Measurements from ENCODE around the gene SLC37A1.
"Not testable (repeated sequence)": the region's sequence is repeated elsewhere in the genome, so short reads cannot be mapped to it uniquely, and the experiment has no call there.

Gene SLC37A1

DNA sequence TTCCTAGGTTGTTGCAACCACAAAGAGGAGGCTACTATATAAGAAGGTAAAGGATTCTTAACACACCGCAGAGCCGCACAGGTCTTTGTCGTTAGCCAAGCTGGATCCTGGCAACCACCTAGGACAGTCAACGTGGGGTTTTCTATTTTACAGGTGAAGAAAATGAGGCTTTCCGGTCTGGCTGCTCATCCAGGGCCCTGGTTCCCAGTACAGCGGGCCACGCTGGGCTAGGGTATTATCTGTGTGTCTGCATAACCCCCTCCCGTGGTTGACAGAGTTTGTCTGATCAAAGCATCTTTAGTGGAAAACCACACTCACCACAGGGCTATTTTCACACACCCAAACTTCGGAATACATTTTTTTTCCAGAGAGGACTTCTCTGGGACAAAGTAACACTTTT, 100.7 kb downstream of the SLC37A1 start:
- H2AFZ ChIP-seq: no peak overlapping the region
- no peak overlapping the region for H3K4me3 ChIP-seq (ENCODE audit: low read depth, low read length)
- no peaks in the 10 kb centered on the region for H3K36me3 ChIP-seq (ENCODE audit: control insufficient read depth, insufficient read depth, low read length)
- H3K79me2 ChIP-seq: no peaks in the 10 kb centered on the region
- H3K4me2 ChIP-seq (ENCODE audit: low read length): no peak overlapping the region
- H3K4me1 ChIP-seq: no peaks in the 10 kb centered on the region
- H3K27me3 ChIP-seq (ENCODE audit: control insufficient read depth, insufficient read depth, low read length): no peaks in the 10 kb centered on the region
- TF ChIP-seq, protein P1, sequence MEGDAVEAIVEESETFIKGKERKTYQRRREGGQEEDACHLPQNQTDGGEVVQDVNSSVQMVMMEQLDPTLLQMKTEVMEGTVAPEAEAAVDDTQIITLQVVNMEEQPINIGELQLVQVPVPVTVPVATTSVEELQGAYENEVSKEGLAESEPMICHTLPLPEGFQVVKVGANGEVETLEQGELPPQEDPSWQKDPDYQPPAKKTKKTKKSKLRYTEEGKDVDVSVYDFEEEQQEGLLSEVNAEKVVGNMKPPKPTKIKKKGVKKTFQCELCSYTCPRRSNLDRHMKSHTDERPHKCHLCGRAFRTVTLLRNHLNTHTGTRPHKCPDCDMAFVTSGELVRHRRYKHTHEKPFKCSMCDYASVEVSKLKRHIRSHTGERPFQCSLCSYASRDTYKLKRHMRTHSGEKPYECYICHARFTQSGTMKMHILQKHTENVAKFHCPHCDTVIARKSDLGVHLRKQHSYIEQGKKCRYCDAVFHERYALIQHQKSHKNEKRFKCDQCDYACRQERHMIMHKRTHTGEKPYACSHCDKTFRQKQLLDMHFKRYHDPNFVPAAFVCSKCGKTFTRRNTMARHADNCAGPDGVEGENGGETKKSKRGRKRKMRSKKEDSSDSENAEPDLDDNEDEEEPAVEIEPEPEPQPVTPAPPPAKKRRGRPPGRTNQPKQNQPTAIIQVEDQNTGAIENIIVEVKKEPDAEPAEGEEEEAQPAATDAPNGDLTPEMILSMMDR (IDR thresholded peaks at IDR 0.05): no peak
- H3K27ac ChIP-seq: no peak overlapping the region
- H3K9ac ChIP-seq: no peak overlapping the region
- no peaks in the 10 kb centered on the region for H3K9me3 ChIP-seq (ENCODE audit: control insufficient read depth, low read length)

DNA sequence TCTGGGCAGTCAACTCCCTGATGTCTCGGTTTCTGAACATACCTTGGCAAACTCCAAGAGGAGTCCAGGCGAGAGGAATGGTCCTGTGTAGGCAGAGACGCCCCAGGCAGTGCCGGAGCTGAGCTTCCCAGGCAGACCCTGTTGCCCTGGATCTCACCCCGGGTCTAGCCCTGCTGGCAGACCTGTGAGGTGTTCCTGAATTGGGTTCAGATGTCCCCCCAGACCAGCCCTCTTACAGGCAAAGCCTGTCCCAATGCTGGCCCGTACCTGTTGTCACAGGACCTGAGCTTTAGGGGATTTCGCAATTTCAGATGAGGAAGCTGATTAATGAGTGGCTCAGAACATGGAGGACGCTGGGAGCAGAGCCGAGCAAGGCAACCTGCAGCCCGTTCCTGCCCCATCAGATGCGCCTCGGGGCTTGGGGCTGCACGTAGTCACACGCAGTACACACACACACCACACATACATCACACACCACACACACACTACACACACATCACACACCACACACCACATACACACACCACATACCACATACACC, 101.2 kb downstream of the SLC37A1 start:
- TF ChIP-seq, protein P1 (IDR thresholded peaks at IDR 0.05): no peak
- Histone ChIP-seq H3K4me1 (no peaks in the 10 kb centered on the region), H3K36me3 (ENCODE audit: control insufficient read depth, insufficient read depth, low read length) (no peaks in the 10 kb centered on the region), H3K4me3 (ENCODE audit: low read depth, low read length) (no peak overlapping the region), H3K27ac (no peak overlapping the region), H3K9me3 (ENCODE audit: control insufficient read depth, low read length) (no peaks in the 10 kb centered on the region), H3K4me2 (ENCODE audit: low read length) (peak overlapping the region; percentile 5), H3K9ac (no peak overlapping the region), H3K27me3 (ENCODE audit: control insufficient read depth, insufficient read depth, low read length) (no peaks in the 10 kb centered on the region), H2AFZ (no peak overlapping the region), H3K79me2 (no peaks in the 10 kb centered on the region)

DNA sequence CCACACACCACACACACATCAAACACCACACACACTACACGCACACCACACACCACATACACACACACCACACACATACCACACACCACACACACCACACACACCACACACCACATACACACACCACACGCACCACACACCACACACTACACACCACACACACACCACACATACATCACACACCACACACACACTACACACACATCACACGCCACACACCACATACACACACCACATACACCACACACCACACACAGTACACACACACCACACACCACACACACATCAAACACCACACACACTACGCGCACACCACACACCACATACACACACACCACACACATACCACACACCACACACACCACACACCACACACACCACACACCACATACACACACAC, 101.7 kb downstream of the SLC37A1 start:
- not testable (repeated sequence) for H3K4me3 ChIP-seq (ENCODE audit: low read depth, low read length); H3K79me2 ChIP-seq; H3K27ac ChIP-seq

DNA sequence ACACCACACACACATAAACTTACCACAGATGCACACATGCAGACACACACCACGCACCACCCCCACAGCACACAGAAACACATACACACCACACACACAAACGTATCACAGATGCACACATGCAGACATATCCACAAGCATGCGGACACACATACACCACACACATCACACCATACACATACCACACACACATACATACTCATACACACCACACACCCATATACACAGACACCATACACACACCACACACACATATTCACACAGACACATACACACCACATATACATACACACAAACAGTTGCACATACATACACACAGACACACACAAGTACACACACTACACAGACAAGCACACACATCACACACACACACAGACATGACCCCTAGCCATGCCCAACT, 102.3 kb downstream of the SLC37A1 start:
- H3K9ac ChIP-seq: no peak overlapping the region
- H3K27me3 ChIP-seq (ENCODE audit: control insufficient read depth, insufficient read depth, low read length): no peaks in the 10 kb centered on the region
- no peaks in the 10 kb centered on the region for H3K9me3 ChIP-seq (ENCODE audit: control insufficient read depth, low read length)
- no peak overlapping the region for H3K4me3 ChIP-seq (ENCODE audit: low read depth, low read length)
- no peaks in the 10 kb centered on the region for H3K36me3 ChIP-seq (ENCODE audit: control insufficient read depth, insufficient read depth, low read length)
- no peak overlapping the region for H2AFZ ChIP-seq
- no peak overlapping the region for H3K4me2 ChIP-seq (ENCODE audit: low read length)
- H3K4me1 ChIP-seq: no peaks in the 10 kb centered on the region
- H3K27ac ChIP-seq: no peak overlapping the region
- TF ChIP-seq, protein P1 (IDR thresholded peaks at IDR 0.05): no peak
- H3K79me2 ChIP-seq: no peaks in the 10 kb centered on the region

More for the DNA sequence above, 101.7 kb downstream of the SLC37A1 start:
- not testable (repeated sequence) for H3K9me3 ChIP-seq (ENCODE audit: control insufficient read depth, low read length); H3K36me3 ChIP-seq (ENCODE audit: control insufficient read depth, insufficient read depth, low read length); H3K9ac ChIP-seq; H3K27me3 ChIP-seq (ENCODE audit: control insufficient read depth, insufficient read depth, low read length); H2AFZ ChIP-seq; H3K4me1 ChIP-seq
- H3K4me2 ChIP-seq (ENCODE audit: low read length): peak overlapping the region; percentile 5

DNA sequence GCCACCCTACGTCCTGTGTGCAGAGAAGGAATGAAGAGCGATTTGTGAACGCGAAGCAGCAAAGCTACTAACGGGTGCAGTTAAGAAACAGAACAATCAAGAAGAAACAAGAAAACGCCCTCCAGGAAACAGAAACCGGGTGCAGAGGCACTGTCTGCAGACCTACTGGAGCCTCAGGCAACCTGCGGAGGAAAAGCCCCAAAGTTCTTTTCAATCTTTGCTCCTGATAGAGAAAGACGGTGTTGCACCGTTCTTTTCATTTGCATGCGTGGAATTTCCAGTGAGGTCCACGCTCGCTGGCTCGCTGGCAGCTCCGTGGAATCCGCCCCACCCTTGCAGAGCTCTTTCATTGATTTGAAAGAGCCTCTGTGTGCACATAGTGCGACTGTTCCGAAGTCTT, 102.8 kb downstream of the SLC37A1 start:
- H3K4me2 ChIP-seq (ENCODE audit: low read length): no peak overlapping the region
- H3K9me3 ChIP-seq (ENCODE audit: control insufficient read depth, low read length): no peaks in the 10 kb centered on the region
- no peak overlapping the region for H3K9ac ChIP-seq
- no peaks in the 10 kb centered on the region for H3K79me2 ChIP-seq
- TF ChIP-seq, protein P1 (IDR thresholded peaks at IDR 0.05): no peak
- no peak overlapping the region for H3K27ac ChIP-seq
- H3K27me3 ChIP-seq (ENCODE audit: control insufficient read depth, insufficient read depth, low read length): no peaks in the 10 kb centered on the region
- no peak overlapping the region for H2AFZ ChIP-seq
- H3K36me3 ChIP-seq (ENCODE audit: control insufficient read depth, insufficient read depth, low read length): no peaks in the 10 kb centered on the region
- H3K4me1 ChIP-seq: no peaks in the 10 kb centered on the region
- H3K4me3 ChIP-seq (ENCODE audit: low read depth, low read length): no peak overlapping the region
